Caco-2 (cell line): ENCODE data around the gene POLR2E. TPM values are rescaled to one million over a fixed set of nuclear protein-coding genes. Genes with fewer than 3 reads are reported as not detected.

ENCODE experiments used
- BruUV-seq: library from RNA; stranded (reverse); fragments of 400-500 nt; replicated peaks from 2 replicates; lab custom pipeline; 2021; lab: Mats Ljungman, UMichigan
- CTCF ChIA-PET: fragments of 300-600 bp; sonication (Branson Sonifier 250); formaldehyde crosslinking; loops from one replicate; lab custom pipeline; 2022; ENCODE audit warnings: antibody characterized with exemption; lab: Charles Lee
- POLR2A ChIA-PET: fragments of 300-600 bp; sonication (Branson Sonifier 250); formaldehyde crosslinking; loops from one replicate; lab custom pipeline; 2022; ENCODE audit warnings: antibody characterized with exemption; lab: Charles Lee
- DNase-seq, 2 experiments: peaks; one replicate each; pipeline versions ENCODE4 v3.0.0 to v3.0.0-alpha.2; 2020 to 2022
- H3K27me3 ChIP-seq: replicated peaks from 2 replicates; pipeline ENCODE4 v1.6.0; 2011; ENCODE audit warnings: low read length; ENCODE audit not compliant: control insufficient read depth, insufficient read depth
- H3K36me3 ChIP-seq: 2 replicates; pipeline ENCODE4 v1.5.1; 2011; ENCODE audit warnings: low read length; ENCODE audit not compliant: control insufficient read depth, insufficient read depth
- H3K4me1 ChIP-seq: fragments of 250-450 bp; sonication (Bioruptor Pico); 2 replicates; pipeline ENCODE4 v1.5.1; 2020; ENCODE audit warnings: mild to moderate bottlenecking
- H3K4me3 ChIP-seq: 2 replicates; pipeline ENCODE4 v1.5.1; 2011; ENCODE audit warnings: low read depth, mild to moderate bottlenecking, control low read depth, low read length
- H3K9me3 ChIP-seq: fragments of 250-450 bp; sonication (Bioruptor Pico); 2 replicates; pipeline ENCODE4 v1.5.1; 2020; ENCODE audit warnings: mild to moderate bottlenecking, moderate library complexity
- H3K27ac Mint-ChIP-seq: one replicate; pipeline ENCODE4 v1.8.0; 2022; ENCODE audit warnings: mixed read lengths; ENCODE audit not compliant: unreplicated experiment
- H3K27me3 Mint-ChIP-seq: one replicate; pipeline ENCODE4 v1.8.0; 2022; ENCODE audit warnings: mixed read lengths; ENCODE audit not compliant: insufficient read depth, unreplicated experiment
- H3K36me3 Mint-ChIP-seq: one replicate; pipeline ENCODE4 v1.8.0; 2022; ENCODE audit warnings: mild to moderate bottlenecking, mixed read lengths; ENCODE audit not compliant: insufficient read depth, unreplicated experiment
- H3K4me1 Mint-ChIP-seq: one replicate; pipeline ENCODE4 v1.8.0; 2022; ENCODE audit warnings: low read depth, mixed read lengths; ENCODE audit not compliant: unreplicated experiment
- H3K4me3 Mint-ChIP-seq: one replicate; pipeline ENCODE4 v1.8.0; 2022; ENCODE audit warnings: mild to moderate bottlenecking, moderate library complexity, mixed read lengths; ENCODE audit not compliant: unreplicated experiment
- H3K9me3 Mint-ChIP-seq: one replicate; pipeline ENCODE4 v1.8.0; 2022; ENCODE audit warnings: mixed read lengths; ENCODE audit not compliant: unreplicated experiment
- intact Hi-C: fragments of 100-400 bp; cut with micrococcal nuclease; formaldehyde crosslinking; loops from one replicate; pipeline ENCODE4 v1.10.0; 2022; ENCODE audit not compliant: unreplicated experiment
- total RNA-seq: library from RNA; stranded (reverse); gene quantifications from 2 replicates; pipeline ENCODE4 v1.2.3, GENCODE V29; 2022
- TF ChIP-seq, protein P1 (sequence below), 2 experiments: fragments of 200-600 bp in 1 of 2; IDR thresholded peaks; 1 replicate in 1 of 2; 2 replicates in 1 of 2; pipeline versions ENCODE4 v1.5.1 to v1.8.0; 2011 to 2022; ENCODE audit warnings: antibody characterized with exemption in 1 of 2, control low read depth in 1 of 2, inconsistent platforms in 1 of 2, low read depth in 1 of 2, low read length in 1 of 2, mild to moderate bottlenecking in 1 of 2, moderate library complexity in 1 of 2; ENCODE audit not compliant: insufficient read depth in 1 of 2, severe bottlenecking in 1 of 2, unreplicated experiment in 1 of 2

The POLR2E gene
- total RNA-seq, 1 experiment from 2014 or later, result 264 TPM

DNA sequence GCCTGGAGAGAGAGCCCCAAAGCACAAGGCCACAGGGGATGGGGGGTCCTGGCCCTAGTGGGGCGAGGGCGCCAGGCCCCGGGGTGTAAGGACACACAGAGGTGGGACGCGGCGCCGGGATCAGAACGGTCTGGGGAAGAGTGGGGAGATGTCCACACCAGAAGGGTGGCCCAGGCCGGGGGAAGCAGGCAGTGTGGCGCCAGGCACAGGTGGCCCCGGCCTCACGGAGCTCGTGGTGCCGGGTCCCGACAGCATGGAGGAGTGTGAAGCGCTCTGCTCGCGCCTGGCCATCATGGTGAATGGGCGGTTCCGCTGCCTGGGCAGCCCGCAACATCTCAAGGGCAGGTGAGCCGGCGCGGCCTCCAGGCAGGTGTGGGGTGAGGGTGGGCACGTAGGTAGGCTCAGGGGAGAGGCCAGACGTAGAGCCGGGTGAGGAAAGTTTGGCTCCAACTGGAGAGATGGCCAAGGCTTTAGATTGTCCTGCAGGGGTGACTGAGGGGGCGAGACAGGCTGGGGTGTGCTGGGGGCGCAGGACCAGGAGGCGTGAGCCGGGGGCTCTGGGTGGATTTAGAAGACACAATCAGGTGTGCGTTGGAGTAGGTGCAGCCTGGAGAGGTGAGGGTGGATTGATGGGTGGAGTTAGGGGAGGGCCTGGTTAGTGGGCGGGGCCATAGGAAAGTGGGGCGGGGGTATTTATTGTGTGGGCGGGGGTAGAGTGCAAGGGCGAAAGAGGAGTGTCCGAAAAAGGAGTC lies 31.1 kb downstream of the POLR2E start:
- Histone ChIP-seq H3K27me3 (no peaks in the 10 kb centered on the region), H3K36me3 (no peaks in the 10 kb centered on the region), H3K4me3 (peak overlapping the region; percentile 61), H3K9me3 (no peaks in the 10 kb centered on the region), H3K4me1 (peaks cover 15% of the 10 kb centered on the region)
- ChIA-PET POLR2A (interaction anchor here (0.6 to 3.3 kb wide), 12 partner anchors 12 to 211 kb away, joined by 3 to 33 read pairs (median 6); partner anchors contain the start of genes ABCA7, CIRBP, CNN2 and GPX4), CTCF (interaction anchor here (0.6 to 2.6 kb wide), 8 partner anchors 11 to 199 kb away, joined by 3 to 9 read pairs (median 5); partner anchors contain the start of genes ABCA7, CNN2 and RNU6-2)
- H3K9me3 Mint-ChIP-seq, result no peaks in the 10 kb centered on the region
- H3K27ac Mint-ChIP-seq, result peak overlapping the region; percentile 77
- peak overlapping the region; percentile 84 for H3K4me3 Mint-ChIP-seq
- H3K4me1 Mint-ChIP-seq, result no peaks in the 10 kb centered on the region
- intact Hi-C loops, result loop anchor here (1.0 to 2.0 kb wide), 2 partner anchors 23 to 39 kb away; partner anchors contain the start of gene GPX4
- TF ChIP-seq, protein P1, sequence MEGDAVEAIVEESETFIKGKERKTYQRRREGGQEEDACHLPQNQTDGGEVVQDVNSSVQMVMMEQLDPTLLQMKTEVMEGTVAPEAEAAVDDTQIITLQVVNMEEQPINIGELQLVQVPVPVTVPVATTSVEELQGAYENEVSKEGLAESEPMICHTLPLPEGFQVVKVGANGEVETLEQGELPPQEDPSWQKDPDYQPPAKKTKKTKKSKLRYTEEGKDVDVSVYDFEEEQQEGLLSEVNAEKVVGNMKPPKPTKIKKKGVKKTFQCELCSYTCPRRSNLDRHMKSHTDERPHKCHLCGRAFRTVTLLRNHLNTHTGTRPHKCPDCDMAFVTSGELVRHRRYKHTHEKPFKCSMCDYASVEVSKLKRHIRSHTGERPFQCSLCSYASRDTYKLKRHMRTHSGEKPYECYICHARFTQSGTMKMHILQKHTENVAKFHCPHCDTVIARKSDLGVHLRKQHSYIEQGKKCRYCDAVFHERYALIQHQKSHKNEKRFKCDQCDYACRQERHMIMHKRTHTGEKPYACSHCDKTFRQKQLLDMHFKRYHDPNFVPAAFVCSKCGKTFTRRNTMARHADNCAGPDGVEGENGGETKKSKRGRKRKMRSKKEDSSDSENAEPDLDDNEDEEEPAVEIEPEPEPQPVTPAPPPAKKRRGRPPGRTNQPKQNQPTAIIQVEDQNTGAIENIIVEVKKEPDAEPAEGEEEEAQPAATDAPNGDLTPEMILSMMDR (IDR thresholded peaks at IDR 0.05; ENCODE audit: insufficient read depth in 1 of 2, low read depth in 1 of 2, low read length in 1 of 2, severe bottlenecking in 1 of 2, unreplicated experiment in 1 of 2), result no peak
- peak; percentile 83 to 86 for DNase-seq
- peaks cover 51% of the 10 kb centered on the region for H3K36me3 Mint-ChIP-seq
- no peaks in the 10 kb centered on the region for H3K27me3 Mint-ChIP-seq
- BruUV-seq, result no TSS peak

DNA sequence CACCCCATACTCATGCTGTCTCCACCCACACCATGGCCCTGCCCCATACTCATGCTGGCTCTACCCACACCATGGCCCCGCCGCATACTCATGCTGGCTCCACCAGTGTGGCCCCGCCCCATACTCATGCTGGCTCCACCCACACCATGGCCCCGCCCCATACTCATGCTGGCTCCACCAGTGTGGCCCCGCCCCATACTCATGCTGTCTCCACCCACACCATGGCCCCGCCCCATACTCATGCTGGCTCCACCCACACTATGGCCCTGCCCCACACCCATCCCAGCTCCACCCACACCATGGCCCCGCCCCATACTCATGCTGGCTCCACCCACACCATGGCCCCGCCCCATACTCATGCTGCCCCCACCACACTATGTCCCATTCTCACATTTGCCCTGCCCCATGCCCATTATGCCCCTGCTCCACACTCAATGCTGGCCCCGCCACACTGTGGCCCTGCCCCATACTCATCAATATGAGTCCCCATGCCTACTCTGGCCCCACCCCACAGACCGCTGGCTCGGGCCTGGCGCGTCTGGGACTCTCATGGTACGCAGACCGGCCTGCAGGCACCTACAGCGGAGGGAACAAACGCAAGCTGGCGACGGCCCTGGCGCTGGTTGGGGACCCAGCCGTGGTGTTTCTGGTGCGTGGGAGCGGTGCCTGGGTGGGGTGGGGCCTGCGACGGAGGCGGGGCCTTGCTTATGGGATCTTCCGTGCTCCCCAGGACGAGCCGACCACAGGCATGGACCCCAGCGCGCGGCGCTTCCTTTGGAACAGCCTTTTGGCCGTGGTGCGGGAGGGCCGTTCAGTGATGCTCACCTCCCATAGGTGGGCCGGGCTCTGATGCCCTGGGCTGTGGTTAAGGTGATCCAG lies 31.9 kb downstream of the POLR2E start:
- no peaks in the 10 kb centered on the region for H3K27me3 Mint-ChIP-seq
- peaks cover 43% of the 10 kb centered on the region for H3K36me3 Mint-ChIP-seq
- peak overlapping the region; percentile 59 for H3K27ac Mint-ChIP-seq
- H3K4me1 Mint-ChIP-seq, result no peaks in the 10 kb centered on the region
- H3K36me3 ChIP-seq, result no peaks in the 10 kb centered on the region
- H3K4me1 ChIP-seq, result peaks cover 15% of the 10 kb centered on the region
- ChIA-PET POLR2A (no interaction called here), CTCF (interaction anchor here (1.8 kb wide), 1 partner anchor 35 kb away, joined by 9 read pairs; no protein-coding TSS in a partner anchor)
- no peaks in the 10 kb centered on the region for H3K27me3 ChIP-seq
- H3K4me3 Mint-ChIP-seq, result peak overlapping the region; percentile 84
- intact Hi-C loops, result no loop called here
- no peak overlapping the region for H3K4me3 ChIP-seq
- H3K9me3 ChIP-seq, result no peaks in the 10 kb centered on the region
- H3K9me3 Mint-ChIP-seq, result no peaks in the 10 kb centered on the region
- peak; percentile 72 to 75 for DNase-seq
- TF ChIP-seq, protein P1 (IDR thresholded peaks at IDR 0.05; ENCODE audit: insufficient read depth in 1 of 2, low read depth in 1 of 2, low read length in 1 of 2, severe bottlenecking in 1 of 2, unreplicated experiment in 1 of 2), result no peak
- no TSS peak for BruUV-seq
